LoVo (cell line): Measurements from ENCODE around the gene GGT1.
"Not testable (repeated sequence)": the region's sequence is repeated elsewhere in the genome, so short reads cannot be mapped to it uniquely, and the experiment has no call there.

Source experiments
- DNase-seq: peaks from one replicate; pipeline ENCODE4 v3.0.0-alpha.2; 2016; ENCODE audit warnings: low spot score

The GGT1 gene

GRCh38 chr22:24584166-24584790, 18.7 kb upstream of the GGT1 start:
- DNase-seq = no peak

- DNase-seq = no peak
Observed at GRCh38 chr22:24584871-24585411, 18.1 kb upstream of the GGT1 start.

GRCh38 chr22:24585461-24585860, 17.5 kb upstream of the GGT1 start:
- DNase-seq = no peak

- no peak for DNase-seq
Observed at GRCh38 chr22:24585927-24586546, 17.0 kb upstream of the GGT1 start.

- DNase-seq = no peak
Observed at GRCh38 chr22:24587251-24587650, 15.7 kb upstream of the GGT1 start.

GRCh38 chr22:24587948-24588347, 15.0 kb upstream of the GGT1 start:
- DNase-seq = no peak

GRCh38 chr22:24588381-24588756, 14.6 kb upstream of the GGT1 start:
- DNase-seq = no peak

- no peak for DNase-seq
Observed at GRCh38 chr22:24588757-24589481, 14.1 kb upstream of the GGT1 start.

GRCh38 chr22:24589518-24590030, 13.4 kb upstream of the GGT1 start:
- no peak for DNase-seq

GRCh38 chr22:24590596-24591173, 12.3 kb upstream of the GGT1 start:
- DNase-seq = no peak

- no peak for DNase-seq
Observed at GRCh38 chr22:24591286-24591830, 11.6 kb upstream of the GGT1 start.

GRCh38 chr22:24592058-24592850, 10.7 kb upstream of the GGT1 start:
- no peak for DNase-seq

- peak; percentile 86 for DNase-seq
Observed at GRCh38 chr22:24592851-24593558, 10.0 kb upstream of the GGT1 start, which contains the start of gene LRRC75B. LRRC75B (minus strand) TSS chr22:24593073; CDS start chr22:24593039, 34 bp downstream.

GRCh38 chr22:24593559-24593835, 9.5 kb upstream of the GGT1 start:
- DNase-seq = not testable (repeated sequence)

- DNase-seq = no peak
Observed at GRCh38 chr22:24593836-24594568, 9.0 kb upstream of the GGT1 start.

- no peak for DNase-seq
Observed at GRCh38 chr22:24594569-24595120, 8.3 kb upstream of the GGT1 start.

- no peak for DNase-seq
Observed at GRCh38 chr22:24595228-24595627, 7.8 kb upstream of the GGT1 start.

- DNase-seq = no peak
Observed at GRCh38 chr22:24595863-24596262, 7.1 kb upstream of the GGT1 start.

- DNase-seq = not testable (repeated sequence)
Observed at GRCh38 chr22:24597076-24597475, 5.9 kb upstream of the GGT1 start.

GRCh38 chr22:24599514-24599913, 3.5 kb upstream of the GGT1 start:
- DNase-seq = no peak
